Measurements from ENCODE around the gene OR13J1. TPM values are rescaled to one million over a fixed set of nuclear protein-coding genes. Genes with fewer than 3 reads are reported as not detected.
A peak's percentile ranks its signal among the peaks of the same experiment; 100 is the strongest.

The OR13J1 gene
- total RNA-seq, 1 donor from 2014 or later = not detected

- Histone ChIP-seq H3K4me1 (peaks cover 79% of the 10 kb centered on the region), H3K9me3 (no peaks in the 10 kb centered on the region), H3K36me3 (no peaks in the 10 kb centered on the region), H3K4me3 (peak overlapping the region; percentile 13 to 21), H3K27me3 (no peaks in the 10 kb centered on the region), H3K27ac (peak overlapping the region; percentile 97)
- intact Hi-C loops (cut with DNase I) = loop anchor here (5.0 kb wide), 1 partner anchor 39 kb away; no protein-coding TSS in a partner anchor
- no peak for DNase-seq (ENCODE audit: extremely low spot score in 2 of 2)
- no peak for TF ChIP-seq POLR2A (IDR thresholded peaks at IDR 0.05)
- peak; percentile 6 to 60 for TF ChIP-seq POLR2AphosphoS5 (IDR thresholded peaks at IDR 0.05; ENCODE audit: insufficient read depth in 1 of 2, low read depth in 1 of 2)
These were observed 37.7 kb upstream of the OR13J1 start for GRCh38 chr9:35907711-35908503.

- DNase-seq (ENCODE audit: extremely low spot score in 2 of 2) = no peak
- intact Hi-C loops (cut with DNase I) = loop anchor here (5.0 kb wide), 1 partner anchor 40 kb away; no protein-coding TSS in a partner anchor
- H3K4me3 ChIP-seq = peak overlapping the region; percentile 19 to 21
- H3K4me1 ChIP-seq = peaks cover 79% of the 10 kb centered on the region
- H3K9me3 ChIP-seq = no peaks in the 10 kb centered on the region
- peak in 1 of 2 donors; percentile 28 for TF ChIP-seq POLR2A (IDR thresholded peaks at IDR 0.05)
- peak; percentile 9 to 52 for TF ChIP-seq POLR2AphosphoS5 (IDR thresholded peaks at IDR 0.05; ENCODE audit: insufficient read depth in 1 of 2, low read depth in 1 of 2)
- no peak for TF ChIP-seq CTCF (IDR thresholded peaks at IDR 0.05)
- H3K27ac ChIP-seq = peak overlapping the region; percentile 97
- H3K36me3 ChIP-seq = no peaks in the 10 kb centered on the region
- H3K27me3 ChIP-seq = no peaks in the 10 kb centered on the region
These were observed 36.9 kb upstream of the OR13J1 start for GRCh38 chr9:35906923-35907699.

DNA sequence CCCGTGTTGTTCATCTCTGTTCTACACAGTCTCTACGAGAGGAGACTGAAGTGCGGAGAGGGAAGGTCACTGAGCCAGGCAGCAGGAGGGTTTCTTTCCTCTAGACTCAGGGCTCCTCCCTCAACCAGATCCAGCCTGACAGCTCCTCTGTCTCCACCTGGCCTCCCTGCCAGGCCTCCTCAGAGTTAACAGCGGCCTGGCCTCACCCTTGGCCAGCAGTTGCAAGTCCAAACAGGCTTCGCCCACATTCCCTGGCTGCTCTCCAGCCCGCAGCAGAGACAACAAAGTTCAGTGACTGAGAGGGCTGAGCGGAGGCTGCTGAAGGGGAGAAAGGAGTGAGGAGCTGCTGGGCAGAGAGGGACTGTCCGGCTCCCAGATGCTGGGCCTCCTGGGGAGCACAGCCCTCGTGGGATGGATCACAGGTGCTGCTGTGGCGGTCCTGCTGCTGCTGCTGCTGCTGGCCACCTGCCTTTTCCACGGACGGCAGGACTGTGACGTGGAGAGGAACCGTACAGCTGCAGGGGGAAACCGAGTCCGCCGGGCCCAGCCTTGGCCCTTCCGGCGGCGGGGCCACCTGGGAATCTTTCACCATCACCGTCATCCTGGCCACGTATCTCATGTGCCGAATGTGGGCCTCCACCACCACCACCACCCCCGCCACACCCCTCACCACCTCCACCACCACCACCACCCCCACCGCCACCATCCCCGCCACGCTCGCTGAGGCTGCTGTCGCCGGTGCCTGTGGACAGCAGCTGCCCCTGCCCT, 35.9 kb upstream of the OR13J1 start, which contains the start of gene HRCT1:
Gene HRCT1 (plus strand): TSS at position 291 of the 768 bp plus-strand sequence. CDS start 86 bp downstream, at position 377.
- no peaks in the 10 kb centered on the region for H3K9me3 ChIP-seq
- peak in 1 of 2 donors; percentile 95 for DNase-seq (ENCODE audit: extremely low spot score in 2 of 2)
- peaks cover 70% of the 10 kb centered on the region for H3K4me1 ChIP-seq
- H3K27ac ChIP-seq = peak within 1 kb of the TSS; percentile 97
- TF ChIP-seq POLR2A (IDR thresholded peaks at IDR 0.05) (no peak), POLR2AphosphoS5 (IDR thresholded peaks at IDR 0.05; ENCODE audit: insufficient read depth in 1 of 2, low read depth in 1 of 2) (peak; percentile 79 to 80)
- intact Hi-C loops (cut with DNase I) = loop anchor here (5.0 kb wide), 1 partner anchor 41 kb away; no protein-coding TSS in a partner anchor
- H3K36me3 ChIP-seq = no peaks in the 10 kb centered on the region
- H3K27me3 ChIP-seq = no peaks in the 10 kb centered on the region
- peak within 1 kb of the TSS; percentile 21 to 31 for H3K4me3 ChIP-seq

DNA sequence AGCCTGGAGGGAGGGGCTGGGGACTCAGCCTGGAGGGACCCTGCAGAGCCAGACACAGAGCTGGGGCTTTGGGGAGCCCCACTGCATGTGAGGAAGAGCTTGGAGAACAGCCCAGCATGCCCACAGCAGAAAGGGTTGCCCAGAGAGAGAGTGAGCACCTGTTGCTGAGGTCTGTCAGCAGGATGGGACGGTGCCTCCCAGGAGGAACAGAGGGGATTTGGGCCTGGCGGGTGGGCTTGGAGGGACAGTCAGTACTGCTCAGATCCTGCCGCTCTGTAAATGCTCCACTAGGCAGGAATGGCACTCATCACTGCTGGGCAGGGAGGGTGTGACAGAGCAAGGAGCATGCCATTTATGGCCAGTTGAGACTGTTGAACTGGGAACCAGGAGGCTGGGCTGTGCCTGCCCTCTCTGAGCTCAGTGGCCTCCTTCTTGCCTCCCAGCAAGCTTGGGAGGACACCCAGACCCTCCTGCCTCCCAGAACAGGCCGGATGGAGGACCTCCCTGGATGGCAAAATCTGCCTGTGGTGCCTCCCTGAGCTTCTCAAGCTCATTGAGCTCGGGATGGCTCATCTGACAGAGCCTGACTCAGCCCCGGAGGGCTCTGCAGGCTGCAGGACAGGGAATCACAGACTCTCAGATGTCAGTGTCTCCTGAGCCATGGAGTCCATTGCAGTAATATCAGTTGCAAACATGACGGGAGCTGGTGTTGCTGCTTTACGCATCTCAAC, 35.0 kb upstream of the OR13J1 start:
- Histone ChIP-seq H3K36me3 (no peaks in the 10 kb centered on the region), H3K4me1 (peaks cover 61% of the 10 kb centered on the region), H3K9me3 (no peaks in the 10 kb centered on the region), H3K27me3 (no peaks in the 10 kb centered on the region), H3K27ac (peak overlapping the region; percentile 97), H3K4me3 (no peak overlapping the region)
- no peak for DNase-seq (ENCODE audit: extremely low spot score in 2 of 2)
- intact Hi-C loops (cut with DNase I) = loop anchor here (5.0 kb wide), 1 partner anchor 42 kb away; no protein-coding TSS in a partner anchor
- TF ChIP-seq CTCF (IDR thresholded peaks at IDR 0.05) (no peak), POLR2AphosphoS5 (IDR thresholded peaks at IDR 0.05; ENCODE audit: insufficient read depth in 1 of 2, low read depth in 1 of 2) (no peak), POLR2A (IDR thresholded peaks at IDR 0.05) (no peak)

GRCh38 chr9:35904338-35904737, 34.1 kb upstream of the OR13J1 start:
- TF ChIP-seq CTCF (IDR thresholded peaks at IDR 0.05) (no peak), POLR2AphosphoS5 (IDR thresholded peaks at IDR 0.05; ENCODE audit: insufficient read depth in 1 of 2, low read depth in 1 of 2) (no peak), POLR2A (IDR thresholded peaks at IDR 0.05) (no peak)
- no peak for DNase-seq (ENCODE audit: extremely low spot score in 2 of 2)
- Histone ChIP-seq H3K36me3 (no peaks in the 10 kb centered on the region), H3K4me3 (no peak overlapping the region), H3K27ac (peak overlapping the region; percentile 97), H3K9me3 (no peaks in the 10 kb centered on the region), H3K4me1 (peaks cover 52% of the 10 kb centered on the region), H3K27me3 (no peaks in the 10 kb centered on the region)
- intact Hi-C loops (cut with DNase I) = no loop called here

Data from vagina (tissue), 2 donors.